GM19324 (cell line): ENCODE results near the gene KRT3.

Experiments used
- ATAC-seq: cut with Tn5 transposase; IDR thresholded peaks from one replicate; pipeline ENCODE4 v1.9.1; 2021; ENCODE audit warnings: mild to moderate bottlenecking, moderate library complexity; ENCODE audit not compliant: unreplicated experiment, low FRiP score

KRT3 gene

DNA sequence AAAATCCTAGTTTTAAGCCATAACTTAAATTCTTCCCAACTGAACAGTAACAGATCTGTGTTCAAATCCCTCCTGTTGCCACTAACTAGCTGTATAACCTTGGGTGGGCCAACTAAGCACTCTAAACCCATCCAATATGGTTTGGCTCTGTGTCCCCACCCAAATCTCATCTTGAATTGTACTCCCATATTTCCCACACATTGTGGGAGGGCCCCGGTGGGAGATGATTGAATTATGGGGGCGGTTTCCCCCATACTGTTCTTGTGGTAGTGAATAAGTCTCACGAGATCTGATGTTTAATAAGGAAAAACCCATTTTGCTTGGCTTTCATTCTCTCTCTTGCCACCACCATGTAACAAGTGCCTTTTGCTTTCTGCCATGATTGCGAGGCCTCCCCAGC, 19.2 kb upstream of the KRT3 start:
- no peak for ATAC-seq

DNA sequence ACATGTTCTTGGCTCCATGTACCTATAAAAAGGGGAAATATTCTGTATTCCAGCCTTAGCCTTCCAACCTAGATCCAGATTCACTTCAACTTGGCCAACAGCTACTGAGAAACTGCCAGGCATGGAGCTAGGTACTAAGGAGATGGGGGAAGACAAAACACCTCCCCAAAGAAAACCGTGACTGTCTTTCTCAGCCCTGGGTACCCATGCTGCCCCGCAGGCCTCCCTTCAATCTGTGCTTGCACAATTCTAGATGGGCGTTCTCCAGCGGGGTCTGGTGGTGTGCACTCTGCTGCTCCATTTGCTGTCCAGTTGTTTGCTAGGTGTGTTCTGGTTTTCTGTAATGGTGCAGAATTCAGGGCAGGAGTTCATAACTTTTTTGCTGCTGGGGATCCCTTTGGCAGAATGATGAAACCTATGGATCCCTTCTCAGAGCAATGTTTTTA, 18.8 kb upstream of the KRT3 start:
- no peak for ATAC-seq

DNA sequence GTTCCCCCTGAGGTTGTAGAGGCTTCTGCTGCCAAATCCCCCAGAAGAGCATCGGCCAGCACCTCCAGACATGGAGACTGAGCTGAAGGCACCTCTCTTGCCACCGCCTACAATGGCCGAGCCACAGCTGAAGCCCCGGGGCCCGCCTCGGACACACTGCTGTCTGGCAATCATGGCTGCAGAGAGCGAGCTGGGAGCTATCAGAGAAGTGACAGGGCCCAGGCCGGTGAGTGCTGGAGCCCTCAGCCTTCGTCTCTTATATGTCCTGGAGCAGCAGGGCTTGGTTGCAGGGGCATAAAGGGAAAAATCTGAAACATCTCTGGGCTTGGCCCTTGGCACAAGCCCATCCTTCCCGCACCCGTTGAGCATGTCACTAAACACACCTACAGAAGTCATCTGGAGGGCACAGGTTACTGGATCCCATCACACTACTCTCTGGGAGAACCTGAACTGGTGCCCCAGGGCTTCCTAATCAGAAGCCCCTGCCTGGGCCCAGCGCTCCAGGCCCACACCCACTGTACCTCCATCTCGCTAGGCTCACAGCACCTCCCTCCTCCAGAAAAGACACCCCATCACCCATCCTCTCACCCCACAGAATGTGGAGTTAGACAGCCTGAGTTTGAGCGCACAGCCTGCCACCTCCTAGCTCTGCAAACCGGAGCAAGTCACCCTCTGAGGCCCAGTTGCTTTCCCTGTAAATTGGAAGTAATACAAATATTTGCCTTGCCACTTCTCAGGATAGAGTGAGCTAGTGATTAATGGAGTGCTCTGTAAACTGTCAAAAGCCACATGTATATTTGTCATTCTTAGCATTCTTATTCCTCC, 18.2 kb upstream of the KRT3 start, which contains the start of gene KRT4:
KRT4 (minus strand) TSS at position 232 of the 825 bp plus-strand sequence; CDS start at position 174, 58 bp downstream.
- ATAC-seq: no peak

DNA sequence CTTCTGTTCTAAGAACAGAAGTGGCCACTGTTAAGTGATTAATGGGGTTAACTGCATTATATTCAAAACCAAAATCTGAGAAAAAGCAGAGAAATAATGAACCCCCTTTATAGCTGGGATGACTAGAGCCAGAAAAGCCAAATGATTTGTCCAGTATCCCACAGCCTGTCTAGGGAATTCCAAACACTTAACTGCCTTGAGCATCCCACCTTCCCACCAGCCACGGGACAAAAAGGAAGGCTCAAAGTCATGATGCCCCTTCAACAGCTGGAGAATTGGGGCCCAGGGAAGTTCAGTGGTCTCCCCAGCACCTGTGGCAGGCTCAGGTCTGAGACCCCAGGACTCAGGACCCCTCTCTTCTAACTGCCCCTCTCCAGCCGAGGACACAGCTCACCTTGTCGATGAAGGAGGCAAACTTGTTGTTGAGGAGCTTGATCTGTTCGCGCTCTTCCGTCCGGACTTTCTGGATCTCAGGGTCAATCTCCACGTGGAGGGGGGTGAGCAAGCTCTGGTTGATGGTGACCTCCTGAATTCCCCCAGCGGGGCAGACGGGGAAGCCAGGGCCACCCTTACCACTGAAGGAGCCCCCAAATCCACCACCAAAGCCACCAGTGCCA, 17.4 kb upstream of the KRT3 start:
- ATAC-seq: no peak

DNA sequence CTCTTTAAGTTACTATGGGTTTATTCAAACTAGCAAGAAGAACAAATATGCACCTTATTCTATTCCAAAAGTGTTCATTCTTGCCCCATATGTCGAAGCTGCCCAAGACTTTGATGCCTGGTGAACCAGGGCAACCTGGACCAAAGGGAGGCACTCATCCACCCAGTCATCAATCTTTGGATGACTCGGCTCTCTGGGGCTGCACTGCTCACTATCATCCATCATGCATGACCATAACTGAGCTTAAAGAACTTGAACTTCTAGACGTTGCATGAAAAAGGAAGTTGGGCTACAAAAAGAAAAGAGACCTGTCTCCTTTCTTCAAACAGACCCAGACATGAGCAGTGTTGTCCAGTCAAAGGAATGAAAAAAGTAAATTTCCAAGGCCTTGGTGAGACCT, 16.8 kb upstream of the KRT3 start:
- ATAC-seq: no peak

DNA sequence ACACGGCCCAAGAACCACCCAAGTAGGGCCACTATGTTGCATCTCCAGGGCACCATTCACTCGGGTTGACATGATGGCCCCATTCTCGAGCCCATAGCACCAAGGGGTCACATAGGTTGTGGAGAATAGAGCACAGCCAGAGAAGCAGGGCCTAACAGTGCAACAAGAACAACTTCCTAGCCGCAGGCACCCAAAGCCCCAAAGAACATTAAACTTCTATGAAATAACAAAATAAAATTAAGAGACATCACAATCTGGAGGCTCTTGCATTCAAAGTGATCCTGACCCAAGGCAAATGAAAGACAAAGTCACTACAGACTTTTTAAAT, 16.1 kb upstream of the KRT3 start:
- ATAC-seq: no peak

DNA sequence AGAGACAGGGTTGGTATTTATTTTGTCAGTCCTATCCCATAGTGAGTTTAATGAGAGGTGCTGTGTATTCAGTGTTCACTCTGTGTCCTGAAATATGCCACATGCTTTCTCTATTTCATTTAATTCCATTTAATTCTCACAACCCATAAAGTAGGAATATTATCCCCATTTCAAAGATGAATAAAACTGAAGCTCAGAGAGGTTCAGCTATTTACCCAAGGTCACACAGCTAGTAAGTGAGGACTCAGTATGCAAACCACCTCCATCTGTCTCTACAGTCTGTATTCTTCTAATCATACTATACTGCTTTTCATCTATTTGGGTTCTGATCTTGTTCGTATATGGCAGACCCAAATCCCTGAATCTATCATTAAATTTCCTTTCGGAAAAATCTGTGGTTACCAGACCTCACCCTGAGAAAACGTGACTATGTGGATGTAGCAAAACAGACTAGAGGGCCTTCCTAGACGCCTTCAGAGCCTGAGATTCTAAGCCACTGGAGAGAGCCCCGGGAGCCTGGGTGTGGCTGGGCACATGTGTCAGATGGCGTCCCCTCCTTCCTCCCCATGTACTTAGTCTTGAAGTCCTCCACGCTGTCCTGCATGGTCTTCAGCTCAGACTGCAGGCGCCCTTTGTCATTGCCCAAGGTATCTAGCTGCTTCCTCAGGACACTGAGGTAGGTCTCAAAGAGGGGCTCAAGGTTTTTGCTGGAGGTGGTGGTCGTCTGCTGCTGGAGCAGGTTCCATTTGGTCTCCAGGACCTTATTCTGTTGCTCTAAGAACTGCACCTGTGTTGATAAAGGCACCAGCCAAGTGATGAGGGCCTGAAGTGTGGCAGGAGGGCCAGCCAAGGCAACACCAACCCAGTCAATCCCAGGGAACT, 15.5 kb upstream of the KRT3 start:
- ATAC-seq: no peak

DNA sequence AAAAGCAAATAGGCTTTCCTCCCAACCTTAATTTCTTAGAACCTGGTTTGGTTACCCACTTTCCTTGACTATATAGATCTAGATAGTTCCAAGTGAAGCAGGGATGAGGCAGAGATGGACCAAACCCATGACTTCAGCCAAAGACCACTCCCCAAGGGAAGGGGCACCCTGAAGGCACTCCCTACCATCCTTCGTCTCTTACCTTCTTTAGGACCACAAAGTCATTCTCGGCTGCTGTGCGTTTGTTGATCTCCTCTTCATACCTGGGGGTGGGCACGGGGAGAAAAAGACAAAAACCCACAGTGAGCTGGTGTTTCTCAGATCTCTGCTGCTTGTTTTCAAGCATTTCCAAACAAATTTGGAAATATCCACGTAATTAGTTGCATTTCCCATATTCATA, 14.6 kb upstream of the KRT3 start:
- no peak for ATAC-seq

DNA sequence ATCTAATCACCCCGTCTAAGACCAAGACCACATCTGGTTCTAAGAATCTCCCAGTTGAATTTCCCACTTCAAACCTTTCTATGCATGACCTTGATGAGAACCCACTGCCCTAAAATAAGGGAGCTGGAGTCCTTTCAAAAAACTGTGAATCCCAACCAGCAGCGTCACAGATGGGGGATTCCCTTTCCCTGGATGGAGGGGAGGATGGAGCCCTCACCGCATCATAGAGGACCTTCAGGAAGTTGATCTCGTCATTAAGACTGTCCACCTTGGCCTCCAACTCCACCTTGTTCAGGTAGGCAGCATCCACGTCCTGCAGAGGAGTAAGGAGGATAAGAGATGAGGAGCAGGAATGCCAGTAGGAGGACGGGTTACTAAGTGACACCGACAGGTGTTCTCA, 13.2 kb upstream of the KRT3 start:
- ATAC-seq: no peak

DNA sequence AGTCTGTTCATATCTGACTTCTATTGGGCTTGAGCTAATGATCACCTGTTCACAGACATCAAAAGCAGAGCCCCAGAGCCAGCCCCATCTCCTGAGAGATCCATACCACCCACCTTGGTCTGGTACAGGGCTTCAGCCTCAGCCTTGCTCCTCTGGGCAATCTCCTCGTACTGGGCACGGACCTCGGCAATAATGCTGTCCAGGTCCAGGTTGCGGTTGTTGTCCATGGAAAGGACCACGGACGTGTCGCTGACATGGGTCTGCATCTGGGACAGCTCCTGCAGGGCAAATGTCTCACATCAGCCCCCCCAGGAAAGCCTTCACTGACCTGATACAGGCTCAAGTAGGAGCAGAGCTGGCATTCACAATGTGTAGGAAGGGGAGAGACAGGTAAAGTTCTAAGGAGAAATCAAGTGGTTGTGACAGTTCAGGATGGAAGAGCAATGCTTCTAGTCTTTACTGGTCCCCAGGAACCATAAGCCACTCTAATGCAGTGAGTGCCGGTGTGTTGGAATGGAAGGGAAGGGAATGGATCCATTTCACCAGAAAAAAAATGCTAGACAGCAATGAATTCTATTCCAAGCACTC, 12.8 kb upstream of the KRT3 start:
- ATAC-seq: no peak

DNA sequence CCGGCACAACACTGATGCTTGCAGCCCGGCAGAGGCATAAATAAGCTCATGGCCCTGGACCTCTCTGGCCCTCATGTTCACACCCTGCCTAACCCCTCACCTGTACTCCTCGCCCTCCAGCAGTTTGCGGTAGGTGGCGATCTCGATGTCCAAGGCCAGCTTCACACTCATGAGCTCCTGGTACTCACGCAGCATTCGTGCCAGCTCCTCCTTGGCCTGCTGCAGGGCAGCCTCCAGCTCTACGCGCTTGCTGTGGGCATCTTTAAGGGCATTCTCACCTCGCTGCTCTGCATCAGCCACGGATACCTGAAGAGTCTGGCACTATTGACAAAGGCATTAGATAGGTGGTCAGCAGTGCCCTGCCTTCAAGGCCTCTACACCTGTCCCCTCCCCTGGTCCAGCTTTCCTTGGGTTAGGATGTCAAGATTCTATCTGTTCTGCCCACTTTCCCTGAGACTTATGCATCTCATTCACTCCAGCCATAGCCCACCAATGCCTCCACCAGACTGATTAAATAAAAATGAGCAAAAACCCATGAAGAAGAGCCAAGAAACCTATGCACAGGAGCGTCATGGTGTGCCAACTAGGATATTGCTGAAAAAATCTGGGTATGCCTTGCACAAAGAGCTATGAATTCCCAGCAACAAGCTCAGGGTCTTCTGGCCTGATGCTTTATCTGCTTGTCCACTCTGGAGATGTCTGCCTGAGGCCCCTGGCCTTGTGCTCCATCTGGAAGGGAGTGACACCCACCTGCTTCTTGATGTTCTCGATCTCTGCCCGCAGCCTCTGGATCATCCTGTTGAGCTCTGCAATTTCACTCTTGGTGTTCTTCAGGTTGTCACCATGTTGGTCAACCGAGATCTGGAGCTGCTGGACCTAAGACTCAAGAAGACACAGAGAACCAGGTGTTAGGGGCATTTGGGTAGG, 11.9 kb upstream of the KRT3 start:
- no peak for ATAC-seq

DNA sequence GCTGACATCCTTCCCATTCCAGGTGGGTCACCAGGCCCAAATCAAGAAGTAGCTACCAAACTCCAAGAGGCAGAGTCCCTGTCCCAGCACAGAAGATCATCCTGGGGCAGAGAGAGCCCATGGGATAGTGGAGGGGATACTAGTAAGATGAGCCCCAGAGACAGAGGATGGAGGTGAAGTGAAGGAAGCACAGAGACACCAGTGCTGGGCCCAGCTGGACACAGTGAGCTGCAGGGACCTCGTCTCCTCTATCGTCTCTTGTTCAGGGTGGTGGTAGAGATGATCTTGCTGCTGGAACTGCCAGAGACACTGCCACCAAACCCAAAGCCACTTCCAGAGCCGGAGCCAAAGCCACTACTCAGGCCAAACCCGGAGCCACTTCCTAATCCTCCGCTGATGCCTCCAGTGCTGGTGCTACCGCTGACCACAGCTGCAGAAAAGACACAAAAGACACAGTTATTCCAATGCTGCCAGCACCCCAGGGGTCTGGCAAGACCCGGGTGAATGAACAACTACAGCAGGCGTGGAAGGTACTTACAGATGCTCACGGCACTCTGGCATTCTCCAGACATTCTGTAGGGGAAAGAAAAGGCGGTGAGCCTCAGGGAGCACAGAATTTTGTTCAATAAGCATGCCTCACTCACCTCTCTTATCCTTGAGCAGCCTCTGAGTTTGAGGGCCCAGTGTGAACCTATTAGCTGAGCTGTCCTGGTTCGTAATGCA, 11.1 kb upstream of the KRT3 start:
- no peak for ATAC-seq

DNA sequence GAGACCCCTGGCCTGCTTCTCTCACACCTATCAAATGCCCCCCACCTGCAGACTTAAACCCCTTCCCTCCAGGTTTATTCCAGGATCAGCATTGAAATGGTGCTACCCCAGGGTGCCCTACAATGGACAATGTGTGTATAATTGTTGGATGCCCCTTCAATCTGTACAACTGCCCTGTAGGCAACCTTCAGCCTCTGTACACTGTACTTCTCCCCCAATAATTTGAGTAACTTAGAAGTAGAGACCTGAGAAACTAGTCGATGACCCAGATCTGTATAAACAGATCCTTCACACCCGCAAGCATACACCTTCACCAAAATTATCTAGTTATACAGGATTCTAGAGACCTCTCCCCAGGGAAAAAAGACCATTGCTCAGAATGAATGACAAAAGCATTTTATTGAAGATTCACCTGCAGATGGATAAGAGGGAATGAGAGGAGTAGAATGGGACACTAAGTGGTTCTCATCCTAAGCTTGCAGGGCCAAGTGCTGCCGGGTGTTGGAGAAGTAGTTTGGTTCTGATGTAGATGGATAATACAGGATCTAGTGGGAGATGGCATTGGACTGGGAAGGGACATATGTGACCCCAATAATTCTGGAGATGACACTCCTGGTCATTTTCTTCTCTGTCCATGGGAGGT, 10.4 kb upstream of the KRT3 start:
- ATAC-seq: no peak

DNA sequence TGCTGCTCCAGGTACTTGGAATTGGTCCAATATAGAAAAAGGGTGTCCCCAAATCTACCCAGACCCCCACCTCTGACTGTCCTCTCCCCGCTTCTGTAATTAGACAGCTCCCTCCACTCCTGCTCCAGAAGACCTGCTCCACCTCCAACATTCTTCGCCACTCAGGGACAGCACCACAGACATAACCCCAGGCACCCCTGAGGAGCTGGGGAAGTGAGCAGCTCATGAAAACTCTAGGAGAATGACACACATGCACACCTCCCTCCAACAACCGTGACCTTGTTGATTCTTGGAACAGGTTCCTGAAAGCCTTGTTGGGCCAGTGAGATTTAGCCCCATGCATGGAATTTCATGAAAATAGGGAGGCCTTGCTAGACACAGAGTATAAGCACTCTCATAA, 9.8 kb upstream of the KRT3 start:
- no peak for ATAC-seq

DNA sequence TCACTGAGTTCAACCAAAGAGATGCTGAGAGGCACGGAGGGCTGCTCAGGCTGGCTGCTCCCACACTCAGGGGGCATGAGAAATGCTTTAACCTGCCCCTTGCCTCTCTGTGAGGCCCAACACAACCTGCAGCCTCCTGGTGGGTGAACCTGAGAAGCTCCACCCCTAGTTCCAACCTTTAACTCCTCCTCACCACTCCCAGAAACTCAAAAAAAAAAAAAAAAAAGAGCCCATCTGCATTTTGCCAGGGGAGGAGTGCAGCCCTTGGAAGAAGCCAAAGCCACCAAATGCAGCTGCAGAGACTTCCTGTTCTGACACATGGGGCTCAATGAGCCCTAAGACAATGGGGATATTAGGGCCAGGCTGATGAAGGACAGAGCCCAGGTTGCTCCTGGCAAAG, 9.1 kb upstream of the KRT3 start:
- ATAC-seq: no peak

DNA sequence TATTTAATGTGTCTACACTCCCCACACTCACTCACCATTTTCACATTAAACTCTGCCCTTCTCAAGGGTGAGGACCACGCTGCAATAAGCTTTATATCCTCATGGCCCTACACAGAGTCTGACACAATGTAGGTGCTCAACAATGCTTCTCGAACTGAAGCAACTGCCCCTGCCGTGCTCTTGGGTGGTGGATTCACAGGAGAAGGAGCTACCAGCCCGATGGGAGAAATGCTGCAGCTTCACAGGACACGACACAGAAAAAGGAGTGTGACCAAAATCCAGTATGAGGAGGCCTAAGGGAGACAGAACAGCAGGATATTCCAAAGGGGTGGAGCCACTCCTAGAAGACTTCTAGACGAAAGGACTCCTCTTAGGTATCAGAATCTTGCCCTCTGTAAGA, 6.5 kb upstream of the KRT3 start:
- ATAC-seq: no peak

DNA sequence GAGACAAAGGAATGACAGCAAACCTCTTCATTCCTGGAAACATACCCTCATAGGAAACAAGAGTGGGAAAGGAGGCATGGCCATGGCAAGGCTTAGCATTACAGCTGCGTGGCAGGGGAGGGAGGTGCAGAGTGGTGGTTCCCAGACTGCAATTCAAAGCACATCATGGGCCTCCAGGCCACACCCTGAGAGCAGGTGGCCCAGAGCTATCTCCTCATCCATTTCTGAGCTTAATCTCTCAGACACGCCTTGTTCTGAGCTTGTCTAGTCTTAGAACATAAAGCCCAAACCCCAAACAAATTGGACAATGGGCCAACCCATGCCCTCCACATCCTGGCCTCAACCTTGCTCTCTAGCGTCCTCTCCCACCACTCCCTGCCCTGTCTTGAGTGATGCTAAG, 5.9 kb upstream of the KRT3 start:
- no peak for ATAC-seq

DNA sequence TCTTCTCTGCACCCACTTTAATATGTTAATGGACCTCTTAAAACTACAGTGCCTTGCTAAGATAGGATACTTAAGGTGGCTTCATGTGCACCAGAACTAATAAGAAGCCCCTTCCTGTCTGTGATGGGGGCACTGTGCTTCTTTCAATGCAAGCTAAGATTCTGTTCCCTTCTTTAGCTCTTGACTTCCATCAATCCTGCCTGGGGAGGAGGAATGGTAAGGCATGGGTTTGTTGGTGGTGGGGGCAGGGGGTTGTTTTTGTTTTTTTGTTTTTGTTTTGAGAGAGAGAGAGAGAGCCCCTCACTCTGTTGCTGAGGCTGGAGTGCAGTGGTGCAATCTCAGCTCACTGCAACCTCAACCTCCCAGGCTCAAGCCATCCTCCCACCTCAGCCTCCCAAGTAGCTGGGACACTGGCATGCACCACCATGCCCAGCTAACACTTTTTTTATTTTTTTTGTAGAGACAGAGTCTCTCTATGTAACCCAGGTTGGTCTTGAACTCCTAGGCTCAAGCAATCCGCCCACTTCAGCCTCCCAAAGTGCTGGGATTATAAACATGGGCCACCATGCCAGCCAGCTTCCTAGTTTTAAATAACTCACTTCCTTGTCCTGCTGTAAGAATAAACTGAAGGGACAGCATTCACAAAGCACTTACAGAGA, 4.5 kb upstream of the KRT3 start:
- ATAC-seq: no peak
